ENCODE measurements around the gene TNFRSF1B.

- TF ChIP-seq POLR2AphosphoS5 (IDR thresholded peaks at IDR 0.05; ENCODE audit: low read depth, low read length) (no peak), CTCF (IDR thresholded peaks at IDR 0.05 in 2 of 3, conservative IDR thresholded peaks at IDR 0.05 in 1 of 3; ENCODE audit: borderline replicate concordance in 1 of 3, insufficient read depth in 1 of 3, low read depth in 2 of 3, low read length in 2 of 3) (no peak), EZH2 (IDR thresholded peaks at IDR 0.05) (no peak), EZH2phosphoT487 (IDR thresholded peaks at IDR 0.05; ENCODE audit: borderline replicate concordance) (no peak), POLR2A (IDR thresholded peaks at IDR 0.05; ENCODE audit: borderline replicate concordance, extremely low read depth, insufficient read depth, insufficient read length) (no peak), REST (IDR thresholded peaks at IDR 0.05; ENCODE audit: low read depth) (no peak), CEBPB (IDR thresholded peaks at IDR 0.05; ENCODE audit: low read depth) (no peak), TCF7L2 (IDR thresholded peaks at IDR 0.05; ENCODE audit: borderline replicate concordance, extremely low read depth, insufficient read depth, insufficient read length) (no peak), SIN3A (IDR thresholded peaks at IDR 0.05; ENCODE audit: low read depth) (no peak), SP1 (IDR thresholded peaks at IDR 0.05; ENCODE audit: low read depth) (no peak), ATF3 (IDR thresholded peaks at IDR 0.05) (no peak), FOSL1 (IDR thresholded peaks at IDR 0.05; ENCODE audit: low read depth) (no peak), ZNF274 (IDR thresholded peaks at IDR 0.05; ENCODE audit: low read depth, low read length) (no peak), MAX (IDR thresholded peaks at IDR 0.05) (no peak)
Measured at GRCh38 chr1:12146343-12147112, 20.3 kb upstream of the TNFRSF1B start.
